Right ventricle myocardium superior (tissue), 1 donor: ENCODE data around the gene MAPK12. TPM values are rescaled to one million over a fixed set of nuclear protein-coding genes. Genes with fewer than 3 reads are reported as not detected.
"Not testable (repeated sequence)": the region's sequence is repeated elsewhere in the genome, so short reads cannot be mapped to it uniquely, and the experiment has no call there.

Experiments used
- ATAC-seq: fragments of 200-7000 bp; cut with Tn5 transposase; one replicate; pipeline ENCODE4 v1.9.1; 2020; ENCODE audit warnings: mild to moderate bottlenecking; ENCODE audit not compliant: poor library complexity
- DNase-seq: peaks from one replicate; pipeline ENCODE4 v3.0.0-alpha.2; 2020
- intact Hi-C: fragments of 100-400 bp; cut with DNase I; formaldehyde crosslinking; loops from one replicate; pipeline ENCODE4 v1.11.2; 2022
- total RNA-seq: library from RNA; stranded (reverse); fragmentation: NEBNext Ultra II Directional; extraction: Animal tissue kit (Norgen Biotek cat#: 25700); gene quantifications from one replicate; pipeline ENCODE4 v1.2.1, GENCODE V29; 2021
- donor health status: DM: no; HTN: yes; CAD: no; lungs with severe emphysema.

MAPK12 gene
- total RNA-seq, 1 donor from 2014 or later: 13.2 TPM

DNA sequence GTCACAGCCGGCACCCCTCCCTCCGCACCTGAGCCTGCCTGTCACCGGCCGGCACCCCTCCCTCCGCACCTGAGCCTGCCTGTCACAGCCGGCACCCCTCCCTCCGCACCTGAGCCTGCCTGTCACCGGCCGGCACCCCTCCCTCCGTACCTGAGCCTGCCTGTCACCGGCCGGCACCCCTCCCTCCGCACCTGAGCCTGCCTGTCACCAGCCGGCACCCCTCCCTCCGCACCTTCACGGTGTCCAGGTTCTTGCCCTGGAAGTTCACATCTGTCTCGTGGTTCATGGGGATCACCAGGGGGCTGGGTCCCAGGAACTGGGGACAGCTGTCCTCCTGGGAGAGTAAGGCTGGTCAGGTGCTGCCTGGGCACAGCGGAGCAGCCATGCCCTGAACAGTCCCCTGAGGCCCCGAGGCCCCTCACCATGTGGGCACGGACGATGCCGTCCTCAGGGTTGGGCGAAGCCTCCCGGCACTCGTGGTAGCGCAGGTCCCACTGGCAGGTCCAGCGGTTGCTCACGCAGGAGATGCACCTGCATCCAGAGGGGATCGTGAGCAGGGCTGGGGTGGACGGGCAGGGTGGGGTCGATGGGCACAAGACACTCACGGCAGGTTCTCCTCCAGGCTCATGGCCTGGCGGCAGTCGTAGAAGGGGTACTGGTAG, 24.2 kb upstream of the MAPK12 start:
- ATAC-seq (no peak), DNase-seq (no peak)
- intact Hi-C loops: no loop called here

DNA sequence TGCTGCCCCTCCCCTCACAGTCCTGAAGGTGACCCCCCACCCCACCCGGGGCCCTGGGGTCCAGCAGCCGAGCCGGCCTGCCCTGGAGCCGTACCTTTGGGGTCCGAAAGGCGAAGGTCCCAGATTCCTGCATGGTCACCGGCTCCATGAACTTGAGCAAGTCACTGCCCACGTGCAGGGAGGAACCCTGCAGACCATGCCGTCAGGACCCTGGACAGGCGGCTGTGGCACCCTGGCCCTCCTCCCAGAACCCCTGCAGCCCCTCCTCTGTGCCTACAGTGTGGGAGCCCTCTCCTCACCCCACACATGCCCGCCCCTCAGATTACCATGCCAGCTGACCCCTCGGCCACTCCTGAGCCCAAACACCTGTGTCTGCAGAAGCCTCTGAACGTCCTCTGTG, 23.0 kb upstream of the MAPK12 start:
- no peak for ATAC-seq
- intact Hi-C loops: no loop called here
- DNase-seq: no peak

GRCh38 chr22:50283821-50284220, 22.3 kb upstream of the MAPK12 start:
- ATAC-seq: no peak
- intact Hi-C loops: no loop called here
- DNase-seq: no peak

DNA sequence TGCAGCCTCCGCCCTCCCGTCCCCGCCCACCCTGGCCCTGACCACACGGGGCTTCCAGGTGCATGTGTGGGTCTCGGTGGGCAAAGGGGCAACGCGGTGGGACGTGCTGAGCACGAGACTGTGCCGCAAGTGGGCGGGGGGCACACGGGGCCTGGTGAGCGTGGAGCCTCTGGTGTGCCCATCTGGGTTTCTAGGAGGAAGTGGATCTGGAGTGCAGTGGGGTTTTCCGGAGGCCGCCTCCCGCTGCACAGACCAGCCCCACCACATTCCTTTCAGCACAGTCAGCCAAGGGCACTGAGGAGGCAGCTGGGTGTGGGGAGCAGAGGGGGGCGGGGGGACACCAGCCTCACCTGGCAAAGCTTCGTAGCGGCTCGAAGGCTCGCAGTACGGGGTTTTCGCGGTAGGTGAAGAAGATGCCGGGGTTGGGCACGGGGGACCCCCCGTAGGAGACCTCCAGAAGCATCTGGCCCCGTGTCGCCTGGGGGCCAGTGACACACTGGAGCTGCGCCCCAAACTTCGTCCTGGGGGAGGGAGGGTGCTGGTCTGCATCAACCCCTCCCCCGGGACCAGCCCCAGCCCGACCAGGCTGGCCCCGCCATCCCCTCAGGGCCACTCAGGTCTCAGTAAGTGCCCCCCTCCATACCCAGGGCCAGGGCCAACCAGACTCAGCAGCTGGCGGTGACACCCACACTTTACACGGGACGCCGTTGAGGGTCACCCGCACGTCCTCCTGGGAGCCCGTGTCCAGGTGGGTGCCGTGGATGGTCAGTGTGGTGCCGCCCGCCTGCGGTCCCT, 21.1 kb upstream of the MAPK12 start:
- ATAC-seq (peak; percentile 32), DNase-seq (no peak)

DNA sequence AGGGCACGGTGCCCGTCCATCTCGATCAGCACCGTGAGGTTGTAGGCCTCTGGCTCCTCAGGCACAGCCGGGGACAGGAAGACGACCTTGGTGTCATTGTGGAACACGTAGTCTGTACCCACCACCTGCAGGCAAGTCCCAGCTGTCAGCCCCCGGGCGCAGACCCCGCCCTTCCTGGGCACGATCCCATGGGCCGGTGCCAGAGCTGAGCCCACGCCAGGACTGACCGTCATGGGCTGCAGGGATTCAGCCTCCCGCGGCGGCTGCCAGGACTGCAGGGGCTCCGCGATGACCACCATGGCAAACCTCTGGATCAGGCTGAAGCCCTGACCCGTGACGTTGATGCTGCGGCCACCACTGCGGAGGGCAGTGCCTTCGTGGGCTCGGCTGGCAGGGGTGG, 20.5 kb upstream of the MAPK12 start:
- DNase-seq (peak; percentile 68), ATAC-seq (peak; percentile 71)
- intact Hi-C loops: no loop called here

More for the DNA sequence above, 21.1 kb upstream of the MAPK12 start:
- intact Hi-C loops: no loop called here

DNA sequence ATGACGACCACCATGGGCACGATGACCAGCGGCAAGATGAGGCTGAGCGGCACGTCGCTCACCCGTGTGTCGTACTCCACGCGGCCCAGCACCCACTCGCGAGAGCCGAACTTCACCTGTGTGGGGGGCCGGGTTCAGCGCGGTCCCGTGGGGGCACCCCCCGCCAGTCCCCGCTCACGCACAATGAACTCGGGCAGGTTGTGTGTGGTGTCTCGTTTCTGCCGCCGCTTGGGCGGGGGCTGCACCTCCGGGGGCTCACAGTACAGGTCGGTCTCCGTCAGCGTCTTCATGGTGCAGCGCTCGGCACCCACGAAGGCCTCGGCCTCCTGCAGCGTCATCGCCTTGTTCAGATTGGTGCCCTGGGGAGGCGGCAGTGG, 19.9 kb upstream of the MAPK12 start:
- ATAC-seq: no peak
- no peak for DNase-seq
- intact Hi-C loops: no loop called here

DNA sequence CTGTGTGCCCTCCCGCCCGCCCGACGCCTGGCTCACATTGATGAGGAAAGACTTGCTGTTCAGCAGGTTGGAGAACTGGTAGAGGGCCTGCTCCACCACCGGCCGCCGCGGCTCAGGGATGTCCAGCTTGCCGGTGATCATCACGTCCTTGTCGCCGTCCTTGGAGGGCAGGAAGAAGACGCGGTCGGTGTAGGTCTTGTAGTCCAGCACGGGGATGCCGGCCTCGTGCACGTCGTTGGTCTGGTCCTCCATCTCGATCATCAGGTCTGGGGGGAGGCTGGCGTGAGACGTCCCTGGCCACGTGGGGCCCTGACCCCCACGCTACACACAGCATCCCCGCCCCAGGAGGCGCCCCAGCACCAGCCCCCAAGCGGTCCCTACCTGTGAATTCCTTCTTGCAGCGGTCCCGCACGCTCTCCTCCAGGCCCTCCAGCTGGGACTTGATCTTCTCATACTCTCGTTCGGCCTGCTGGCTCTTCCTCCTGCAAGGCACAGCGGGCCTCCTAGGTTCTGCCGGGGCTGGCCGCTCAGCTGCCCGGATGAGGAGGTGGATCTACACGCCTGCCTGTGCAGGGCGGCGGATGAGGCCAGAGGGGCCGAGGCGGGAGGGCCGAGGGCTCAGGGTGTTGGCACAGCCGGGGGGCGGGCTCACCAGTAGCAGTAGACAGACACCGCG, 19.4 kb upstream of the MAPK12 start:
- intact Hi-C loops: no loop called here
- DNase-seq (no peak), ATAC-seq (no peak)

- DNase-seq (no peak), ATAC-seq (no peak)
- intact Hi-C loops: no loop called here
Observed at GRCh38 chr22:50280022-50280707, 18.7 kb upstream of the MAPK12 start.

DNA sequence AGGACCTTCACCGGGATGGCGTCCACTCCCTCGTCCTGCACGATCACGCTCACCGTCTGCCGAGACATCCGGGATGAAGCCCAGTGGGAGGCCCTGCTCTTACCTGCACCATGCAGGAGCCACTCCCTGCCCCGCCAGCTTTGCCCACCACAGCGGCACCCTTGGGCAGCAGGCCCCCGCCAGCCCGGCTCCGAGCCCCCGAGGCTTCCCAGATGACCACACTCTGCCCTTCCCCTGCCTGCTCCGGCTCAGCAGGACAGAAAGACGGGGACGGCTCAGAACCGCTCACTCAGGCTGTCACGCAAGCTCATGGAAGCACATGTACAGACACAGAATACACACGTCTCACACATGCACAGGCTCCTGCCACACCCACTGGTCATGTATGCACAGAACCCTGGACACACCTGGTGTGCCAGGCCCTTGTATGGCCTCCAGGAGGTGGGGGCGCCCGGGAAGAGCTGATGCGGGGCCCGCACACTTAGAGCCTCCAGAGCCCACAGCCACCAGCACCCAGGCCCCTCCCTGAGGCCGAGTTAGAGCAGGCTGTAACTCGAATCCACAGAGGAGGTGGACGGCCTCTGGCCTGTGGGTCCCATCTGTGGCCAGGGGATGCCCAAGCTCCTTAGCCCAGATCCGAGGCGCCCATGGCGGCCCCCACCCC, 17.6 kb upstream of the MAPK12 start:
- intact Hi-C loops: loop anchor here (5.0 kb wide), 2 partner anchors 48 to 63 kb away; partner anchors contain the start of genes DENND6B and PPP6R2
- no peak for DNase-seq
- ATAC-seq: no peak

GRCh38 chr22:50278461-50278860, 17.0 kb upstream of the MAPK12 start:
- ATAC-seq (no peak), DNase-seq (no peak)
- intact Hi-C loops: loop anchor here (5.0 kb wide), 2 partner anchors 49 to 64 kb away; partner anchors contain the start of genes DENND6B and PPP6R2

- ATAC-seq (no peak), DNase-seq (no peak)
- intact Hi-C loops: loop anchor here (5.0 kb wide), 2 partner anchors 50 to 65 kb away; partner anchors contain the start of genes DENND6B and PPP6R2
Observed at GRCh38 chr22:50277761-50278160, 16.3 kb upstream of the MAPK12 start.

- DNase-seq: peak; percentile 78
- peak; percentile 90 for ATAC-seq
- intact Hi-C loops: loop anchor here (5.0 kb wide), 2 partner anchors 51 to 66 kb away; partner anchors contain the start of genes DENND6B and PPP6R2
Observed at GRCh38 chr22:50276143-50276542, 14.7 kb upstream of the MAPK12 start.

DNA sequence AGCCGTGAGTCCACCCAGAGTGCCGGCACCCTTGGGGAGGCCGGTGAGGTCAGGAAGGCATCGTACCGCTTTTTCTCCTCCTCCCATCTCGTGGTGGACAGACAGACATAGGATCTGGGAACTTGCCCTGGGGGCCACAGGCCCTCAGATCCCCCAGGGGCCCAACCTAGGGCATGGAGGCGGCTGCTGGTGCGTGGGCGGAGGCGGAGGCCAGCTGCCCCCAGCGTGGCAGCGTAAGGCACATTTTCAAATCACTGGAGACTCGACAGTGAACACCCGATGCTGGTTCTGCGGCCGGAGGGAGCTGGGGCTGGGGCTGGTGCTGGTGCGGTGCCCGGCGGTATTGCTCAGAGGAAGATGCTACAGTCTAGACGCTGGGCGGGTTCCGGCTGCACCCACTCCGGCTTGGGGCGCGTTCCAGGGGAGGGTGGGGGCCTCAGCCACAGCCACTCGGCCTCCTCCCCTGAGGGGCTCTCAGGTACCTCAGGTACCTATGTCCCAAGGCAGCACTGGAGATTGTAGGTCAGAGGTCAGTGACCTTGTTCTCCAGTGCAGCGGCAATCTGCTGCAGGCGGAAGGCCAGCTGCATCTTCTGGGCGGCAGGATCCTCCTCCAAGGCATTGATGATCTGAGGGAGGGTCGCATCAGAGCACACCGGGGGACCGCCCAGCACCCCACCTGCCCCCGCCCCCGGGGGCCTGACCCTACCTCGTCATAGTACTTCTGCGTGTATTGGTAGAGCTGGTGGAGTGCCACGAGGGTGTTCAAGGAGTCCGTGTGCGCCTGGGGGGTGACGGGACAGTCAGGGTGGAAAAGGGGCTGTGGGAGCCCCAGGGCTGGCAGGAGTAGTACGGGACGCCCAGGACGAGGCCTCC, 13.9 kb upstream of the MAPK12 start:
- no peak for ATAC-seq
- no peak for DNase-seq
- intact Hi-C loops: loop anchor here (5.0 kb wide), 2 partner anchors 52 to 67 kb away; partner anchors contain the start of genes DENND6B and PPP6R2

- no peak for DNase-seq
- ATAC-seq: no peak
- intact Hi-C loops: loop anchor here (5.0 kb wide), 2 partner anchors 53 to 68 kb away; partner anchors contain the start of genes DENND6B and PPP6R2
Observed at GRCh38 chr22:50274771-50275170, 13.3 kb upstream of the MAPK12 start.

DNA sequence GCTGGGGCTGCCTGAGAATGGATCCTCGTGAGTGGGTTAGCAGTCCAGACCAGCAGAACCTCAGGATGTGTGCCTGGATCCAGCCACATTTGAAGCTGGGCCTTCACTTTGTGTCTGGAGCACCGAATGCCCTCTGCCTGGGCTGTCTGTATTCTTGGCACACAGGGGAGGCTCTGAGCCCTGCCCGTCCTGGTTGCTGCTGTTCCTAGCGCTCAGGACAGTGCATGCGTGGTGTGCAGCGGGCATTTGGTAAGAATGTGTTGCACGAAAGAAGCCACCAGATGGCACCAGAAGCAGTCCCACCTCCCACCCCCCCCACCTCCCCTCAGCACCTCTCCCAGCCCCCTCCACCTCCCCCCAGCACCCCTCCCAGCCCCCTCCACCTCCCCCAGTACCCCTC, 12.8 kb upstream of the MAPK12 start:
- ATAC-seq: peak; percentile 4
- intact Hi-C loops: no loop called here
- peak; percentile 73 for DNase-seq

- intact Hi-C loops, ATAC-seq, DNase-seq: not testable (repeated sequence)
Observed at GRCh38 chr22:50273781-50274180, 12.3 kb upstream of the MAPK12 start.

GRCh38 chr22:50273352-50273751, 11.9 kb upstream of the MAPK12 start:
- intact Hi-C loops, ATAC-seq, DNase-seq: not testable (repeated sequence)
